CD8-positive, alpha-beta memory T cell (primary cell): ENCODE measurements around the gene COMMD7. TPM values are rescaled to one million over a fixed set of nuclear protein-coding genes. Genes with fewer than 3 reads are reported as not detected.
"Not testable (repeated sequence)": the region's sequence is repeated elsewhere in the genome, so short reads cannot be mapped to it uniquely, and the experiment has no call there.

Experiments used
- CTCF ChIA-PET: fragments of 350-600 bp; sonication (Branson Sonifier 250); formaldehyde crosslinking; loops from one replicate; lab custom pipeline; 2021; ENCODE audit warnings: antibody characterized with exemption; lab: Charles Lee
- POLR2A ChIA-PET: fragments of 350-600 bp; sonication (Branson Sonifier 250); formaldehyde crosslinking; loops from one replicate; lab custom pipeline; 2021; ENCODE audit warnings: antibody characterized with exemption; lab: Charles Lee
- DNase-seq, 5 donors: peaks; one replicate each; pipeline versions ENCODE4 v3.0.0 to v3.0.0-alpha.2; 2020 to 2022; ENCODE audit warnings: mixed read lengths in 1 of 5
- H3K27ac ChIP-seq: one replicate; pipeline ENCODE4 v1.7.0; 2013; ENCODE audit warnings: low read depth, mild to moderate bottlenecking, low read length, moderate library complexity
- H3K27me3 ChIP-seq: 2 replicates; pipeline ENCODE4 v1.7.0; 2013; ENCODE audit warnings: low read length, mild to moderate bottlenecking; ENCODE audit not compliant: insufficient read depth, poor library complexity, severe bottlenecking
- H3K36me3 ChIP-seq: 2 replicates; pipeline ENCODE4 v1.7.0; 2013; ENCODE audit warnings: mild to moderate bottlenecking, low read length, moderate library complexity; ENCODE audit not compliant: insufficient read depth
- H3K4me1 ChIP-seq: 2 replicates; pipeline ENCODE4 v1.7.0; 2013; ENCODE audit warnings: mild to moderate bottlenecking, low read length, moderate library complexity; ENCODE audit not compliant: insufficient read depth
- H3K4me3 ChIP-seq: 2 replicates; pipeline ENCODE4 v1.7.0; 2013; ENCODE audit warnings: mild to moderate bottlenecking, low read length
- H3K9me3 ChIP-seq: 2 replicates; pipeline ENCODE4 v1.7.0; 2013; ENCODE audit warnings: mild to moderate bottlenecking, low read length
- H3K27ac Mint-ChIP-seq, 8 donors: one replicate each; pipeline ENCODE4 v1.8.0; 2020 to 2021; ENCODE audit warnings: mixed read lengths in 8 of 8, mild to moderate bottlenecking in 6 of 8, inconsistent platforms in 3 of 8, moderate library complexity in 3 of 8
- H3K27me3 Mint-ChIP-seq, 2 donors: one replicate each; pipeline ENCODE4 v1.8.0; 2020 to 2021; ENCODE audit warnings: mixed read lengths in 2 of 2, mild to moderate bottlenecking in 1 of 2, moderate library complexity in 1 of 2
- H3K36me3 Mint-ChIP-seq, 3 donors: one replicate each; pipeline ENCODE4 v1.8.0; 2020 to 2021; ENCODE audit warnings: mixed read lengths in 3 of 3, inconsistent platforms in 1 of 3, mild to moderate bottlenecking in 1 of 3
- H3K4me1 Mint-ChIP-seq, 3 donors: one replicate each; pipeline ENCODE4 v1.8.0; 2020 to 2021; ENCODE audit warnings: mixed read lengths in 3 of 3, inconsistent platforms in 1 of 3, mild to moderate bottlenecking in 1 of 3
- H3K4me3 Mint-ChIP-seq, 7 donors: one replicate each; pipeline ENCODE4 v1.8.0; 2020 to 2021; ENCODE audit warnings: mixed read lengths in 7 of 7, mild to moderate bottlenecking in 6 of 7, moderate library complexity in 4 of 7, inconsistent platforms in 2 of 7
- H3K9me3 Mint-ChIP-seq, 5 donors: one replicate each; pipeline ENCODE4 v1.8.0; 2020 to 2022; ENCODE audit warnings: mixed read lengths in 5 of 5, mild to moderate bottlenecking in 3 of 5, moderate library complexity in 2 of 5, inconsistent platforms in 1 of 5
- polyA plus RNA-seq: library from polyadenylated mRNA; unstranded; fragments of 300-500 nt; fragmentation: Illumina TruSeq; gene quantifications from one replicate; pipeline ENCODE4 v1.2.3, GENCODE V29; 2021
- total RNA-seq, 2 experiments: library from RNA; stranded (reverse); gene quantifications; one replicate each; pipeline ENCODE4 v1.2.3, GENCODE V29; 2021

The COMMD7 gene
- total and polyA plus RNA-seq, 3 experiments from 2014 or later: 33.8 to 105 (median 35.6) TPM

- H3K4me3 Mint-ChIP-seq, H3K9me3 Mint-ChIP-seq, H3K9me3 ChIP-seq, H3K4me3 ChIP-seq, H3K4me1 Mint-ChIP-seq, H3K27me3 Mint-ChIP-seq, H3K27ac ChIP-seq, POLR2A ChIA-PET, H3K27me3 ChIP-seq, H3K36me3 Mint-ChIP-seq, H3K36me3 ChIP-seq, CTCF ChIA-PET, DNase-seq, H3K4me1 ChIP-seq, H3K27ac Mint-ChIP-seq: not testable (repeated sequence)
Observed at GRCh38 chr20:32688966-32689365, 54.3 kb downstream of the COMMD7 start.

- H3K4me3 ChIP-seq: no peak overlapping the region
- H3K27me3 ChIP-seq: no peaks in the 10 kb centered on the region
- ChIA-PET POLR2A (no interaction called here), CTCF (no interaction called here)
- DNase-seq: no peak
- peak overlapping the region in 1 of 8 donors; percentile 62 for H3K27ac Mint-ChIP-seq
- H3K4me3 Mint-ChIP-seq: no peak overlapping the region
- H3K4me1 Mint-ChIP-seq: no peaks in the 10 kb centered on the region
- no peaks in the 10 kb centered on the region for H3K9me3 ChIP-seq
- H3K9me3 Mint-ChIP-seq: no peaks in the 10 kb centered on the region
- H3K27ac ChIP-seq: no peak overlapping the region
- H3K27me3 Mint-ChIP-seq: no peaks in the 10 kb centered on the region
- peaks cover 0 to 7% (median 7%) of the 10 kb centered on the region in 3 donors for H3K36me3 Mint-ChIP-seq
- no peaks in the 10 kb centered on the region for H3K4me1 ChIP-seq
- H3K36me3 ChIP-seq: no peaks in the 10 kb centered on the region
Observed at GRCh38 chr20:32687180-32687532, 56.1 kb downstream of the COMMD7 start.

GRCh38 chr20:32686530-32687179 lies 56.6 kb downstream of the COMMD7 start:
- Mint-ChIP-seq H3K4me1 (peaks cover 0 to 1% (median 0%) of the 10 kb centered on the region in 3 donors), H3K27me3 (no peaks in the 10 kb centered on the region), H3K4me3 (no peak overlapping the region), H3K36me3 (peaks cover 0 to 7% (median 6%) of the 10 kb centered on the region in 3 donors), H3K9me3 (no peaks in the 10 kb centered on the region), H3K27ac (peak overlapping the region in 1 of 8 donors; percentile 62)
- Histone ChIP-seq H3K36me3 (no peaks in the 10 kb centered on the region), H3K9me3 (no peaks in the 10 kb centered on the region), H3K4me1 (no peaks in the 10 kb centered on the region), H3K4me3 (no peak overlapping the region), H3K27ac (no peak overlapping the region), H3K27me3 (no peaks in the 10 kb centered on the region)
- DNase-seq: no peak
- CTCF ChIA-PET: no interaction called here
- POLR2A ChIA-PET: no interaction called here

GRCh38 chr20:32685541-32686529 lies 57.4 kb downstream of the COMMD7 start:
- Mint-ChIP-seq H3K9me3 (no peaks in the 10 kb centered on the region), H3K4me1 (peaks cover 0 to 3% (median under 1%) of the 10 kb centered on the region in 3 donors), H3K36me3 (peaks cover 0 to 7% (median 4%) of the 10 kb centered on the region in 3 donors), H3K27me3 (no peaks in the 10 kb centered on the region), H3K27ac (no peak overlapping the region), H3K4me3 (no peak overlapping the region)
- ChIA-PET CTCF (no interaction called here), POLR2A (no interaction called here)
- H3K27me3 ChIP-seq: no peaks in the 10 kb centered on the region
- no peak overlapping the region for H3K27ac ChIP-seq
- H3K36me3 ChIP-seq: no peaks in the 10 kb centered on the region
- no peak overlapping the region for H3K4me3 ChIP-seq
- DNase-seq: no peak
- H3K4me1 ChIP-seq: no peaks in the 10 kb centered on the region
- no peaks in the 10 kb centered on the region for H3K9me3 ChIP-seq

GRCh38 chr20:32682508-32682987 lies 60.7 kb downstream of the COMMD7 start:
- H3K36me3 Mint-ChIP-seq: peaks cover 0 to 4% (median 0%) of the 10 kb centered on the region in 3 donors
- no peaks in the 10 kb centered on the region for H3K36me3 ChIP-seq
- DNase-seq: no peak
- peak overlapping the region in 1 of 8 donors; percentile 55 for H3K27ac Mint-ChIP-seq
- ChIA-PET POLR2A (no interaction called here), CTCF (interaction anchor here (1.1 kb wide), 1 partner anchor 95 kb away, joined by 3 read pairs; no protein-coding TSS in a partner anchor)
- H3K9me3 ChIP-seq: no peaks in the 10 kb centered on the region
- H3K27me3 Mint-ChIP-seq: no peaks in the 10 kb centered on the region
- peaks cover 1 to 7% (median 5%) of the 10 kb centered on the region in 3 donors for H3K4me1 Mint-ChIP-seq
- no peak overlapping the region for H3K4me3 ChIP-seq
- H3K27ac ChIP-seq: no peak overlapping the region
- no peak overlapping the region for H3K4me3 Mint-ChIP-seq
- no peaks in the 10 kb centered on the region for H3K27me3 ChIP-seq
- no peaks in the 10 kb centered on the region for H3K9me3 Mint-ChIP-seq
- H3K4me1 ChIP-seq: peaks cover 3% of the 10 kb centered on the region

GRCh38 chr20:32681175-32682084 lies 61.8 kb downstream of the COMMD7 start:
- Histone ChIP-seq H3K4me1 (peaks cover 6% of the 10 kb centered on the region), H3K9me3 (no peaks in the 10 kb centered on the region), H3K36me3 (no peaks in the 10 kb centered on the region), H3K4me3 (no peak overlapping the region), H3K27ac (peak overlapping the region; percentile 45), H3K27me3 (no peaks in the 10 kb centered on the region)
- Mint-ChIP-seq H3K9me3 (no peaks in the 10 kb centered on the region), H3K27me3 (peaks cover 0 to 1% of the 10 kb centered on the region in 2 donors), H3K27ac (peak overlapping the region in 1 of 8 donors; percentile 90), H3K36me3 (peaks cover 0 to 4% (median 0%) of the 10 kb centered on the region in 3 donors), H3K4me1 (peaks cover 5 to 10% (median 5%) of the 10 kb centered on the region in 3 donors), H3K4me3 (no peak overlapping the region)
- no peak for DNase-seq
- ChIA-PET CTCF (interaction anchor here (2.4 kb wide), 1 partner anchor 97 kb away, joined by 12 read pairs; no protein-coding TSS in a partner anchor), POLR2A (no interaction called here)

GRCh38 chr20:32680544-32681174 lies 62.6 kb downstream of the COMMD7 start:
- H3K4me3 ChIP-seq: no peak overlapping the region
- no peaks in the 10 kb centered on the region for H3K27me3 ChIP-seq
- DNase-seq: no peak
- Mint-ChIP-seq H3K4me1 (peaks cover 5 to 10% (median 5%) of the 10 kb centered on the region in 3 donors), H3K27ac (peak overlapping the region in 6 of 8 donors; percentile 19 to 76 (median 50)), H3K9me3 (no peaks in the 10 kb centered on the region), H3K4me3 (no peak overlapping the region), H3K36me3 (peaks cover 0 to 4% (median 0%) of the 10 kb centered on the region in 3 donors), H3K27me3 (peaks cover 0 to 3% of the 10 kb centered on the region in 2 donors)
- CTCF ChIA-PET: interaction anchor here (2.4 kb wide), 1 partner anchor 98 kb away, joined by 12 read pairs; no protein-coding TSS in a partner anchor
- H3K36me3 ChIP-seq: no peaks in the 10 kb centered on the region
- H3K27ac ChIP-seq: peak overlapping the region; percentile 45
- POLR2A ChIA-PET: no interaction called here
- H3K9me3 ChIP-seq: no peaks in the 10 kb centered on the region
- peaks cover 6% of the 10 kb centered on the region for H3K4me1 ChIP-seq
